Superior temporal gyrus (tissue), 1 donor: ENCODE results near the gene PSG3.
"Not testable (repeated sequence)": the region's sequence is repeated elsewhere in the genome, so short reads cannot be mapped to it uniquely, and the experiment has no call there.

ENCODE experiments used
- DNase-seq: peaks from one replicate; pipeline ENCODE4 v3.0.0-alpha.2; 2016; ENCODE audit errors: extremely low spot score

The PSG3 gene

GRCh38 chr19:42740381-42740780, at the start of gene PSG3:
TSS of gene PSG3 (minus strand) at chr19:42740481. CDS start at chr19:42740384, 97 bp downstream.
- DNase-seq = not testable (repeated sequence)

- DNase-seq = not testable (repeated sequence)
Observed at GRCh38 chr19:42788766-42789165, 48.5 kb upstream of the PSG3 start.

- DNase-seq = not testable (repeated sequence)
Observed at GRCh38 chr19:42787766-42788165, 47.5 kb upstream of the PSG3 start.

GRCh38 chr19:42776750-42777612, 36.7 kb upstream of the PSG3 start:
- DNase-seq = peak; percentile 83

GRCh38 chr19:42774510-42775158, 34.4 kb upstream of the PSG3 start:
- DNase-seq = not testable (repeated sequence)

DNA sequence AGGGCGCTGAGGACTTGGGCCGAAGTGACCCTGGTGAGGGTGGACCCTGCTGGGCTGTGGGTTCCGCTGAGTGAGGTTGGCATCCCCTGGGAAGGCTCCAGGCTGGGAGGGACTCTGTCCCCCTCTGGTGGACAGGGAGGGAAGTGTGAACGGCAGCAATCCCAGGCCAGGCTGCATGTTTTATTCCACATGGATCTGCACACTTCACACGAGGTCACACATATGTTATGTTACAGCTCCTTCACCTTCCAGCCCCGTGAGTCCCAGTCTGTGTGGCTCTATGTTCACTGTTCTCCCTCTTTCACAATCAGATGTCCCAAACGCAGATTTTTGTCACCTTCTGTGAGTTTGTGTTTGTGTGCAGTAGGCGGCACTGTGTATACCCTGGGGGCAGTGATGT, 27.0 kb upstream of the PSG3 start:
- not testable (repeated sequence) for DNase-seq

DNA sequence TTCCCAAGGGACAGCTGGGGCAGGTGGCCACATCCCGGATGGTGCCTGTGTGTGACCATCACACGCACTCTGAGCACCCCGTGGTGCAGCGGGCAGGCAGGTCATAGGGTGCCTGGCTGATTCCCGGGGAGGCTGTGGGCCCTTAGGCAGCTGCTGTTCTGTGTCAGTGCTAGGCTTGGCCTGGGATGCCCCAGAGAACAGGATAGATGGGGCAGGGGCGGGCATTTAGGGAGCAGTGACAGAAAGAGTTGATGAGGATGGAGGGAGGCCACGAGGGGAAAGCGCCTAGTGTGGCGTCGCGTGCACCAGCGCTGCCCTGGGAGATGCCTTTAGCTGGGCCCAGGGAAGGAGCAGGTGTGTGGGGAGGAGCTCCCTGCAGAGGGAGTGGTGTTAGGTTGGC, 26.6 kb upstream of the PSG3 start:
- DNase-seq = not testable (repeated sequence)

GRCh38 chr19:42764836-42765235, 24.6 kb upstream of the PSG3 start:
- no peak for DNase-seq

GRCh38 chr19:42762789-42763188, 22.5 kb upstream of the PSG3 start:
- DNase-seq = no peak

DNA sequence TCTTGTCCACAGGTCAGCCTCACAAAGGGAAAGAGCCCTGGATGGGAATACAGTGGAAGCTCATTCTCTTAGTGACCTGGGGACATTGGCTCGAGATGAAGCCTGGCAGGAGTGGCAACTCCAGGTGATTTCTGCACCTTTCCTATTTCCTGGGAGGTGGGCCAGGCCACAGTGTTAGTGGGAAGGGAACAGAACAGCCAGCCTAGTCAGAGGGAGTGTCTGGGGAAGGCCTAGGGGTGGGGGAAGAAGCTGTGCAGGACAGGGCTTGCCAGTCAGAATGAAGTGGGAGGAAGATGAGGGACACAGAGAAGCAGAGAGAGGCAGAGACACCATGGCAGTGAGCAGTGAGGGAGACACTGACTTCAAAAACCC, 21.6 kb upstream of the PSG3 start:
- not testable (repeated sequence) for DNase-seq

GRCh38 chr19:42760954-42761923, 21.0 kb upstream of the PSG3 start:
- not testable (repeated sequence) for DNase-seq

DNA sequence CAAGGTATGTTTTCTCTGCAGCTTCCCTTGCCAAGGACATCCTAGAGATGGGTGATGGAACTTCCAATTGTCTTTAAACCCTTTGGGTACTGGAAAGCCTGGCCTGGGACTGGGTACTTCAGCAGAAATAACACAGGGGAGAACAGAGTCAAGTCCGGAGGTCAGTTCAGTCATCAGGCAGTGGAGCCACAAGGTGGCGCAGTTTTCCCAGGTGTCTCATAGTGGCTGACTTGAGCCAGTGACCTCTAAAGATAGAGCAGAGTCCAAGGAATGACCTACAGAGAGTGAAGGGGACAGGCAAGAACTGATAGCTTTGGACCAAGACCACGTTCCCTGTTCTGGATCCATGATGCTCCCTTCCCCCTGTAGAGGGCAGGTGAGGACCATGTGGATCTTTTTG, 18.4 kb upstream of the PSG3 start:
- DNase-seq = not testable (repeated sequence)

- DNase-seq = not testable (repeated sequence)
Observed at GRCh38 chr19:42752246-42752645, 12.0 kb upstream of the PSG3 start.

- not testable (repeated sequence) for DNase-seq
Observed at GRCh38 chr19:42741726-42742607, 1.7 kb upstream of the PSG3 start.

DNA sequence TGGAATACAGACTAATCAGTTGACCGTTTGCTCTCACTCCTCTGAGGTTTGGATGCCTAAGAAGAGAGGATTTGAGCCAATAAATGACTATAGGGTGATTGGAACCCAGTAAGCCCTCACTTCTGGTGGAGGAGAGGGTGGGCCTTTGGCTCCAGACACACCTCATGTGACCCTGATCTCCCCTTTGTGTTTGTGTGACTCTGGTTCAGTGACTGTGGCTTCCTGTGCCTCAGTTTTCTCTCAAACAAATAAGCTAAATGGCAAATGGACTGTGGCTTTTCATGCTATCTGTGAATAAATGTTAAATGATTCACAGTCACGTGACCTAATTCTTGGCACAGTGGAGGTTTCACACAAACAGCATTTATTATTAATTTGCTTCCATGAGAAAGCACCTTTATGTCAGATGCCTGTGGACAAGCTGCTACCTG, 2.7 kb downstream of the PSG3 start:
- DNase-seq = not testable (repeated sequence)

DNA sequence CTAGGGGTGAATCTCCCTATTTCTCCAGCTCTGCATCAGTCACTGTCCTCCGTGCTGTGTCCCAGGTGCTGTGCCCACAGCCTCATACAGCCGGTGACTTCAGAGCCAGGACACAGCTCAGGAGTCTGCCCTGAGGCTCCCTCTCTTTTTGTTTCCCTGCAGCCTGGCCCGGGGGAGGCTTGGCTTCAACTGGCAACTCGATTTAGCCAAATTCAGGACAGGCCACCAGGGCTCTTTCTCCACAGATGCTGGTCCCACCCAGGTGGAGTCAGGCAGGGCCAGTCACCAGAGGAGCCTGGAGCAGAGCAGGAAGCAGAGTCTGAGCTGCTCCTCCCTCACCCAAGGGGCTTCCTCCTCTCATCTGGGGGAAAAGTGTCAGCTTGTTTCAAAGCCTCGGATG, 11.9 kb downstream of the PSG3 start:
- DNase-seq = not testable (repeated sequence)

- DNase-seq = not testable (repeated sequence)
Observed at GRCh38 chr19:42714000-42714399, 26.3 kb downstream of the PSG3 start.

DNA sequence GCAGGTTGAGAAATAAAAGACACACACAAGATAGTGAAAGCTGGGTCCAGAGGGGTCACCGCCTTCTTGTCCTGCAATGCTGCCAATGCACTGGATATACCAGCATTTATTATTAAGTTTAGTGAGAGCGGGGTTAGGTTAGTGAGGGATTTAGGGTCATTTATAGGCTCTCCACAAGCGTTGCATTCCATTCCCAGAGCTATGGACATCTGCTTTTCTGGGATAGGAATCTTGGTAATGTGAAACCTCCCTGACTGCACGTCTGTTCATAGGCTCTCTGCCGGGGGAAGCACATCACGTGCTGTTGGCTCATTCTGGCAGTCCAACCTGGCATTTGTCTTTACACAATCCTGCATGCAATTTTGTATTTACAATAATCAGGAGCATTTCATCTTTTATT, 27.5 kb downstream of the PSG3 start:
- DNase-seq = not testable (repeated sequence)

DNA sequence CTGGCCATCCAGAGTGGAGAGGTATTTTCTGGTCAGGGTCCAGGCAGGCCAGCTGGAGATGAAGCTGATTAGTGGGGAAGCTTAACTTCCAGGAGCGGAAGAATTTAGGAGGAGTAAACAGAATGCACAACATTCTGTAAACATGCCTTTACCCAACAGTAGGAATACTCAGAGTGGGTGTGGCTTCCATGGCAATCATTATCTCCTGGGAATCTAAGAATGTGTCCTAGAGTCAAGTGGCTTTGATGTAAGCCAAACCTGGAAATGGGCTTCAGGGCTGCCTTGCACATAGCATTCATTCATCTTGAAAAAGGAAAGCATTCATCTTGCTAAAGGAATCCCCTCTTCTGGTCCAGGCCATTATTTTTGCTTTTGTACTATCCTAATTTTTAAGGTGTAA, 29.3 kb downstream of the PSG3 start:
- DNase-seq = not testable (repeated sequence)

DNA sequence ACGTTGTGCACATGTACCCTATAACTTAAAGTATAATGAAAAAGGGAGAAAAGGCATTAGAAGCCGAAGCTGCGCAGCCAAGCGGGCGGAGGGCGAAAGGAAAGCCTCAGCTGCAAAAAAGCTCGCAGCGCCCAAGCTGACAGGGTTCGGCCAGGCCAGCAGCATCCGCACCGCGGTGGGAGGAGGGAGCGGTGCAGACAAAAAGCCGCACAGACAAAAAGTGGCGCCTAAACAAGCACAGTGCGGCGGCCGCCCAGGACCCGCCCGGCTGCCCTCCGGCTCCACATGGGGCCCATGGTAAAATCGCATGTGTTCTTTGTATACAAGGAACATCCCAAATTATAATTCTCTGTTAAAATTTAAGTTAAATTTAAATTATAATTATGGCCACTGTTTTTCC, 42.4 kb downstream of the PSG3 start:
- DNase-seq = no peak
